BLaER1 (cell line): ENCODE measurements around the gene LSM12.

Experiments used
- H3K27ac ChIP-seq: shearing (Covaris generic); formaldehyde crosslinking; 2 replicates; pipeline ENCODE4 v1.8.1; 2022
- H3K27me3 ChIP-seq: shearing (Covaris generic); formaldehyde crosslinking; 2 replicates; pipeline ENCODE4 v1.8.1; 2022
- H3K36me3 ChIP-seq: shearing (Covaris generic); formaldehyde crosslinking; 2 replicates; pipeline ENCODE4 v1.8.1; 2022
- H3K4me1 ChIP-seq: shearing (Covaris generic); formaldehyde crosslinking; 2 replicates; pipeline ENCODE4 v1.8.1; 2022
- H3K4me2 ChIP-seq: shearing (Covaris generic); formaldehyde crosslinking; 2 replicates; pipeline ENCODE4 v1.8.1; 2022
- H3K4me3 ChIP-seq: shearing (Covaris generic); formaldehyde crosslinking; 2 replicates; pipeline ENCODE4 v1.8.1; 2022
- H3K9ac ChIP-seq: shearing (Covaris generic); formaldehyde crosslinking; 2 replicates; pipeline ENCODE4 v1.8.1; 2022
- H3K9me3 ChIP-seq: shearing (Covaris generic); formaldehyde crosslinking; 2 replicates; pipeline ENCODE4 v1.8.1; 2022
- H4K20me1 ChIP-seq: shearing (Covaris generic); formaldehyde crosslinking; 2 replicates; pipeline ENCODE4 v1.8.1; 2022
- Cebpa-rat ChIP-seq: shearing (Covaris generic); IDR thresholded peaks from 2 replicates; pipeline ENCODE4 v1.8.1; 2022

The LSM12 gene

DNA sequence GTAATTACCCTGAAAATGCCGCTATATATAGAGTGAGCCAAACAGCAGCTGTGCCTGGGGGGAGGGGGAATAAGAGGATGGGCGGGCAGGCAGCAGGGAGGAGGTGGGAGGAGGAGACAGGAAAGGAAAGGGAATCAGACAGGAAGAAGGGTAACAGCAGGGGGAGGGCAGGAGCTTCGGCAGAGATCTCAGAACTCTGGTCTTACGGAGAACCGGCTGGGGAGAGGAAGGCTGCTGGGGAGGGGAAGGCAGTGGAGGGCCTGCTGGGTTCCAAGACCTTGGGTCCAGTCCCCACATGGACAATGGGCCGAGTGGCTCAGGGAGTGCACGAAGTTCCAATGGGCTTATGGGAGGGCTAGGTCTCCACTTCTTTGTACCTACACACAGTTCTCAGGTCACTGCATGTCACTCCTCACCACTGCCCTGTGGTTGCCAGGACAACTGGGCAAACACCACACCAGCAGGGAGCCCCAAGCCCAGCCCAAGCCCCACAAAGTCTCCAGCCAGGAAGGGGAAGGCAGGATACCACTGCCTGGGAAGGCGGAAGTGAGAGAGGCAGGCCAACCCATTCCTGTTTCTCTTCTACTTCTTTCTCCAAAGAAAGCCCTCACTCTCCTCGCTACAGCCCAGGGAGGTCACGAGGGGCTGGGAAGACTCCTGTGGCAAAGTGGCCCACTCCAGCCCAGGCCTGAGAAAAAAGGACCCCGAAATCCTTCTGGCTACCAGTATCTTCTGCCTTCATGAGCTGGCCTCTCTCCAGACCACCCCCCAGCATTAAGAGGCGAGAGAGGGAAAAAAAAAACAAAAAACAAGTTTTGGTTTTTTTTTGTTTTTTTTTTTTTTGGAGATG is 29.4 kb upstream of the LSM12 start:
- Histone ChIP-seq H3K4me3 (peak overlapping the region; percentile 57), H3K27ac (peak overlapping the region; percentile 93), H3K4me1 (peaks cover 81% of the 10 kb centered on the region), H3K9me3 (no peaks in the 10 kb centered on the region), H3K36me3 (peaks cover 41% of the 10 kb centered on the region), H3K9ac (peak overlapping the region; percentile 79), H3K27me3 (no peaks in the 10 kb centered on the region), H4K20me1 (peaks cover 42% of the 10 kb centered on the region), H3K4me2 (peak overlapping the region; percentile 92)
- no peak for TF ChIP-seq Cebpa-rat

DNA sequence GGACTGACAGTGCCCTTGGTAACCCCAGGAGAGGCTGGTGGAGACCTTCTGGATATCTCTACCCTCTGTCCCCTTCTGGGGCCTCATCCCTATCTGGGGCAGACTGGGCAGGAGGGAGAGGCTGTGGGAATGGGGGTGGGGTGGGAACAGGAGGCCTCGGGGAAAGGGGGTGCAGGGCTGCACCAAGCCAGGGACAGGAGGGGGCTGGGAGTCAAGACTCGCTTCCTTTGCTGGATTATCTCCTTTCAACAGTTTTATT is 28.8 kb upstream of the LSM12 start:
- peaks cover 80% of the 10 kb centered on the region for H3K4me1 ChIP-seq

DNA sequence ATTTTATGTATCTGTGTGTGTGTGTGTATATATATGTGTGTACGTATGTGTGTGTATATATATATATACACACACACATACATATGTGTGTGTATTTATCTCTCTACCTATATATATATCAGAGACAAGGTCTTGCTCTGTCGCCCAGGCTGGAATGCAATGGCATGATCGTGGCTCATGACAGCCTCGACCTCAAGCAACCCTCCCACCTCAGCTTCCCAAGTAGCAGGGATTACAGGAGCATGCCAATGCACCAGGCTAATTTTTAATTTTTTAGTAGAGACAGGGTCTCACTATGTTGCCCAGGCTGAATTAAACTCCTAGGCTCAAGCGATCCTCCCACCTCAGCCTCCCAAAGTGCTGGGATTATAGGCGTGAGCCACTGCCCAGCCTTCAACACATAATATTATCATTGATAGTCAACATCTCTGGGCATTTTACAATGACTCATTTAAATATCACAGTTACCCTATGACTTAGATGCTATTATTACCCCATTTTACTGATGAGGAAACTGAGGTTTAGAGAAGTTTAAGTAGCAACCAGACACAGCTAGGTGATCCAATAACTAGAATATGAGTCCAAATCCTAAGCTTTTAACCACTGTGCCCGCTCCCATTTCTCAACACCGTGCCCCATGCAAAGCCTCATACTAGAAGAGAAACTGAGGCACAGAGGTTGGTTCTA is 28.4 kb upstream of the LSM12 start:
- Histone ChIP-seq H3K4me3 (peak overlapping the region; percentile 57), H3K27ac (peak overlapping the region; percentile 93), H3K9ac (peak overlapping the region; percentile 79; the same call in 1 of the 2 replicates), H3K4me2 (peak overlapping the region; percentile 92), H4K20me1 (peaks cover 38% of the 10 kb centered on the region), H3K9me3 (no peaks in the 10 kb centered on the region), H3K4me1 (peaks cover 75% of the 10 kb centered on the region), H3K27me3 (no peaks in the 10 kb centered on the region), H3K36me3 (peaks cover 47% of the 10 kb centered on the region)
- TF ChIP-seq Cebpa-rat = no peak

More for the DNA sequence above, 28.8 kb upstream of the LSM12 start:
- peaks cover 47% of the 10 kb centered on the region for H3K36me3 ChIP-seq
- no peaks in the 10 kb centered on the region for H3K27me3 ChIP-seq
- no peaks in the 10 kb centered on the region for H3K9me3 ChIP-seq
- peak overlapping the region; percentile 79; the same call in 1 of the 2 replicates for H3K9ac ChIP-seq
- peak overlapping the region; percentile 57 for H3K4me3 ChIP-seq
- H3K27ac ChIP-seq = peak overlapping the region; percentile 93
- H4K20me1 ChIP-seq = peaks cover 42% of the 10 kb centered on the region
- no peak for TF ChIP-seq Cebpa-rat
- peak overlapping the region; percentile 92 for H3K4me2 ChIP-seq

DNA sequence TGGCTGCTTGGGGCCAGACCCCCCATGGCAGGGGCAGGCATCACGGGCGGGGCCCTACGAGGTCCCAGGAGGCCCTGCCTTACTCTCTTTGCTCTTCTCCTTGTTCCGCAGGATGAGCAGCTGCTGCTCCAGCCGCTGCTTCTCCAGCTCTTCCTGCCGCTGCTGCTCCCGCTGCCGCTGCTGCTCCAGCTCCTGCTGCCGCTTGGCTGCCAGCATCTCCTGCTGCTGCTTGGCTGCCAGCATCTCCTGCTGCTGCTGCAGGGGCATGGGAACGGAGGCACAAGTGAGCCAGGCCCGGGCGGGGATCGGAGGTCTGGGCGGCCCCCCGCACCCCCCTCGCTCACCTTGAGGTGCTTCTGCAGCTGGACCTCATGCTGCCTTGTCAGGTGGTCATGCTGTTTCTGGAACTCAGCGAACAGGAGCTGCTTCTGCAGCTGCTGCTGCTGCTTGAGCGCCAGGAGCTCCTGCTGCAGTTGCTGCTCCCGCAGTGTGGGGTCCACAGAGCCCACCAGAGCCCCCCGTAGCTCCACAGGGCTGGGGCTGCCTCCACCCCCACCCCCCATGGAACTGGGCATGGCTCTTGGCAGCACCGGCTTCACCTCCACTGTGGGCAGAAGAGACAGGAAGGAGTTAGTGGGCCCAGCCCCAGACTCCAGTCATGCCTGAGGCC is 26.9 kb upstream of the LSM12 start:
- no peak overlapping the region for H3K4me3 ChIP-seq
- peak overlapping the region; percentile 93 for H3K27ac ChIP-seq
- peaks cover 25% of the 10 kb centered on the region for H4K20me1 ChIP-seq
- H3K27me3 ChIP-seq = no peaks in the 10 kb centered on the region
- peak overlapping the region; percentile 92 for H3K4me2 ChIP-seq
- peaks cover 67% of the 10 kb centered on the region for H3K4me1 ChIP-seq
- TF ChIP-seq Cebpa-rat = no peak
- peak overlapping the region; percentile 60 for H3K9ac ChIP-seq
- peaks cover 54% of the 10 kb centered on the region for H3K36me3 ChIP-seq
- H3K9me3 ChIP-seq = no peaks in the 10 kb centered on the region

DNA sequence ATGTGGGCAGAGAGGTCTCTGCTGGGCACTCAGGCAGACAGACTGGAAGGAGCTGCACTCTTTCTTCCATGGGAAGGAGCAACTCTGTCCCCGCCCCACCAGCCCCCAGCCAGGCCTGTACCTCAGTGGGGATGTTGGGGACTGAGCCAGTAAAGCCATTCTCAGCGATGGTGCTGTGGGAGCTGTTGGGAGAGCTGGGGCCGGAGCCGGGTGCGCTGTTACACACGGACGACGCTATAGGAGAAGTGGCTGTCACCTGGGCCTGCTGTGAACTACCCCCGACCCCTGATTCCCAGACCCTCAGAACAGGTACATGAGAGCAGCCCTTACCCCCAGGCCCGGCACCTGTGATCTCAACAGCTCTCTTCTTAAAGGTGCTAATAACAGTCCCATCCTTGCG is 25.6 kb upstream of the LSM12 start:
- no peak for TF ChIP-seq Cebpa-rat
- Histone ChIP-seq H3K27ac (peak overlapping the region; percentile 51), H3K4me3 (no peak overlapping the region), H3K9me3 (no peaks in the 10 kb centered on the region), H3K4me1 (peaks cover 67% of the 10 kb centered on the region), H3K27me3 (no peaks in the 10 kb centered on the region), H4K20me1 (peaks cover 13% of the 10 kb centered on the region; the same call in 1 of the 2 replicates), H3K4me2 (no peak overlapping the region), H3K36me3 (peaks cover 67% of the 10 kb centered on the region), H3K9ac (no peak overlapping the region)

DNA sequence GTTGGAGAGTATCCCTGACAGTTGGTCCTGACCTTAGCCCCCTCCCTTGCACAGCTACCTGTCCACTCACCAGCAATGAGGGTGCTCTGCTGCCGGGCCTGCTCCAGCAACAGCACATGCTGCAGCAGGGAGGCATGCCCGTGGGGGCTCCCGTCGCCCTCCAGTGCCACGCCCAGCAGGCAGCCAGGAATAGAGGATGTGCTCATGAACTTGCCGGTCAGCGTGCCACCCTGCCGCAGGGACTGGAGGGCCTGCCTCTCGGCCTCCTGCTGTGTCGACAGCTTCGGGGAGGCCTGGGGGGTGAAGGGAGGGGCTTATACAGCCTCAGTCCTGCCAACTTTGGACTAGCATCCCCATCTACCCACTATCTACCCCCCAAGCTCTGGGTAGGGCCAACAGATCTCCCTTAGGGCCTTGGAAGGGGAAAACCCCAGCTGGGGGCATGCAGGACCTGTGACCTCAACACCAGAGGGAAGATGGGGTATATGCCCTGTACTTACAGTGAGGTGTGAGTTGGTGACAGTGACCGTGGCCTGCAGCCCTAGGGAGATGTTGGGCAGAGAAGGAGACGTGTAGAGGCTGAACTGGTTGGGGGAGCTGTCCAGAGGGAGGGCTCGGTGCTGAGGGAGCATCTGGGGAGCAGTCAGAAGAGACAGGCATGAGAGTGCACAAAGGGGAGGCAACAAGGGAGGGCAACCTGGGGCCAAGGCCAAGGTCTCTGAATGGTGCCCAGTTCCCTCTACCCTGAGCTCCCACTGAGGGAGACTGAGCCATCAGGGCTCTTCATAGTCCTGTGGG is 24.9 kb upstream of the LSM12 start:
- TF ChIP-seq Cebpa-rat = no peak
- Histone ChIP-seq H3K9me3 (no peaks in the 10 kb centered on the region), H3K4me1 (peaks cover 65% of the 10 kb centered on the region), H4K20me1 (peaks cover 15% of the 10 kb centered on the region; the same call in 1 of the 2 replicates), H3K27me3 (no peaks in the 10 kb centered on the region), H3K36me3 (peaks cover 71% of the 10 kb centered on the region), H3K27ac (peak overlapping the region; percentile 51; the same call in 1 of the 2 replicates), H3K4me3 (no peak overlapping the region), H3K4me2 (no peak overlapping the region), H3K9ac (no peak overlapping the region)

DNA sequence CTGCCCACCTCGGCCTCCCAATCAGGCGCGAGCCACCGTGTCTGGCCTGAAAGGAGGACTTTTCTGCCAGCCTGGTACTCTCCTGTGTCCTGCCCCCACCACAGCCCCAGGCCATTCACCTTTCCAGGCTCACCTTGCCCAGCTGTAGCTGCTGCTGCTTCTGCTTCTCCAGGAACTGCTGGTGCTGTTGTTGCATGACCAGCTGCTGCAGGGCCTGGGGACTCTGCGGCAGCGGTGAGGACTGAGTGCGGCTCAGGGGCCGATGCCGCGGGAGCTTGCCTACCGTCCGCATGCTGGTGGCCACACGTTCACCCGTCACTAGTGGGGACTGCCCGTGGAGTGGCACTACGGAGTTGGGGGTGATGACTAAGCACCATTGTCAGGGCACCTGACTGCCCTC is 21.8 kb upstream of the LSM12 start:
- no peak for TF ChIP-seq Cebpa-rat
- no peaks in the 10 kb centered on the region for H3K9me3 ChIP-seq
- H3K27me3 ChIP-seq = no peaks in the 10 kb centered on the region
- H3K4me3 ChIP-seq = no peak overlapping the region
- H3K27ac ChIP-seq = 0 out of 2 replicates have a peak overlapping the region, but pooled peaks have one; percentile 51
- peaks cover 10% of the 10 kb centered on the region; the same call in 1 of the 2 replicates for H4K20me1 ChIP-seq
- H3K4me2 ChIP-seq = peak overlapping the region; percentile 54
- peaks cover 96% of the 10 kb centered on the region for H3K36me3 ChIP-seq
- H3K4me1 ChIP-seq = peaks cover 36% of the 10 kb centered on the region
- H3K9ac ChIP-seq = no peak overlapping the region

DNA sequence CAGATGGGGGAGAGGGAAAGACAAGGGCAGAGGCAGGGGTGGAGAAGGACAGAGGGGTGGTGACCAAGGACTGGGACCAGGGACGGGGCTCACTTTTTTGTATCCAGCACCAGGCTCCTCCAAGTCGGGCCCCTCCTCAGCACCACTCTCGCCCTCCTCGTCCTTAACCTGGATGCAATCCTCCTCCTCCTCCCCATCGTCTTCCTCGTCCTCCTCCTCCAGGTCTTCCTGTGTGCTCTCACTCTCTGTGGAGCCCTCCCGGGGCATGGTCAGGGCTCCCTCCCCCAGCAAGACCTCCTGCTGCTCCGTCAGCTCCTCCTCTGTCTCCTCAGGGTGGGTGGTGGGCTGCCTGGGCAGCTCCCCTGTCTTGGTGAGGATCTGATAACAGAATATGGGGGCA is 20.8 kb upstream of the LSM12 start:
- Histone ChIP-seq H3K4me3 (no peak overlapping the region), H4K20me1 (peaks cover 10% of the 10 kb centered on the region; the same call in 1 of the 2 replicates), H3K4me1 (peaks cover 28% of the 10 kb centered on the region), H3K4me2 (peak overlapping the region; percentile 54), H3K27ac (peak overlapping the region; percentile 51), H3K9me3 (no peaks in the 10 kb centered on the region), H3K36me3 (peaks cover 97% of the 10 kb centered on the region), H3K27me3 (no peaks in the 10 kb centered on the region), H3K9ac (peak overlapping the region; percentile 43; the same call in 1 of the 2 replicates)
- no peak for TF ChIP-seq Cebpa-rat
